CD4-positive, alpha-beta T cell treated with Interleukin-2 at 100 ng/mL for 4 hours (primary cell): ENCODE results near the gene EEF1AKMT3.

Experiments used
- DNase-seq: peaks from one replicate; pipeline ENCODE4 v3.0.0-alpha.2; 2020; ENCODE audit warnings: low spot score

Gene EEF1AKMT3

GRCh38 chr12:57735198-57735855 lies 37.1 kb upstream of the EEF1AKMT3 start:
- no peak for DNase-seq

- DNase-seq = no peak
Measured at GRCh38 chr12:57735952-57736740, 36.3 kb upstream of the EEF1AKMT3 start.

- no peak for DNase-seq
Measured at GRCh38 chr12:57736741-57737466, 35.5 kb upstream of the EEF1AKMT3 start.

DNA sequence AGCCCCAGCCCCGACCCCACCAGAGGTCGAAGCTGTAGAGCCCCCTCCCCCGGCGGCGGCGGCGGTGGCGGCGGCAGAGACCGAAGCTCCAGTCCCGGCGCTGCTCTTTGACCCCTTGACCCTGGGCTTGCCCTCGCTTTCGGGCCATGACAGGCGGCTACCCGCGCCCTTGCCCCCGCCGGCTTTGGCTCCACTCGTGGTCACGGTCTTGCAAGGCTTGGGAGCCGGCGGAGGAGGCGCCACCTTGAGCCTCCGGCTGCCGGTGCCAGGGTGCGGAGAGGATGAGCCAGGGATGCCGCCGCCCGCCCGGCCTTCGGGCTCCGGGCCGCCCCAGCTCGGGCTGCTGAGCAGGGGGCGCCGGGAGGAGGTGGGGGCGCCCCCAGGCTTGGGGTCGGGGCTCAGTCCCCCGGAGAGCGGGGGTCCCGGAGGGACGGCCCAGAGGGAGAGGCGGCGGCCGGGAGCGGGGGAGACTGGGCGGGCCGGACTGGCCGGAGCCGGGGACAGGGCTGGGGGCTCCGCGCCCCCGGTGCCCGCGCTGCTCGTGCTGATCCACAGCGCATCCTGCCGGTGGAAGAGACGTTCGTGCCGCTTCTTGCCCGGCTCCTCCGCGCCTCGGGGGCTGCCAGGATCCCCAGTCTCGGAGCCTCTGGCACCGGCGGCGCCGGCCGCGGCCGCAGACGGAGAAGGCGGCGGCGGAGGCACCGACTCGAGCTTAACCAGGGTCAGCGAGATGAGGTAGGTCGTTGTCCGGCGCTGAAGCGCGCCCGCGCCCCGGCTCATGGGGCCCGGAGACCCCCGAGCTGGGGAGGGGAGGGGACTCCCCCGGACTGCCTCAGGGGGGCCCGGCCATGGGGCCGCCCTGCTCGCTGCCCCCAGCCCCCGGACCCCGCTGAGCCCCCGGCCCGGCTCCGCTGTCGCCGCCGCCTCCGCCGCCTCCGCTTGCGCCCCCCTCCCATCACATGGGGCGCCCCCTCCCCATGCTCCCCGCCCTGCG lies 34.6 kb upstream of the EEF1AKMT3 start:
- DNase-seq = no peak

GRCh38 chr12:57738661-57739237 lies 33.7 kb upstream of the EEF1AKMT3 start, which contains the start of gene AGAP2:
TSS of gene AGAP2 (minus strand) at chr12:57738742. CDS start at chr12:57738246, 496 bp downstream.
- no peak for DNase-seq

- no peak for DNase-seq
Measured at GRCh38 chr12:57739387-57739786, 33.0 kb upstream of the EEF1AKMT3 start.

DNA sequence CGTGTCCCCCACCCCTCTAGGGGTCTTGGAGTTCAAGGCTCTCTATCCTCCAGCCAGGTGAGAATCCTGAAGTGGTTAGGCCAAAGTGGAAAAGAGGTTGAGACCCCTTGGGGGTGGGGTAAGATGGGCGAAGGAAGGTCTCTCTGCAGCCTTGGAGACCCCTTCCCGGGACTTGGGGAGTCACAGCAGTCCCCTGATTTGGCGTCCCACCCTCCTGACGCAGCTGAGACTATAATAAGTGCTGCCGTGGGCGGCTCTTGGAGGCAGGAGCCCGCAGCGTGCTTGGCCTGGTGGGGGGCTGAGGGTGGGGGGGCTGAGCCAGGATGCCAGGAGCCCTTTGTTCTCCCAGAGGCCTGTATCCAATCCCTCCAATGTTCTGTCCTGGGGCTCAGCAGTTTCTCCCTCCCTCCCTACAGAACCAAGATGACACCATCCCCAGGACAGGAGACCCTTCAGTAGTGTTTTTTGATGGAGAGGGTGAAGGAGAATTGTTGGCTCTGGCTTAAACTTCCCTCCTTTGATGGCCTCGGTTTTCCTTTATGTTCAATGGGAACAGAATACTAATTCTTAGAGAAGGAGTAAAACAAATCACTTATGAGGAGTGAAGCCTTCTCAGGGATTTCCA lies 32.4 kb upstream of the EEF1AKMT3 start:
- no peak for DNase-seq

- DNase-seq = peak; percentile 85
Measured at GRCh38 chr12:57740656-57741412, 31.6 kb upstream of the EEF1AKMT3 start.

DNA sequence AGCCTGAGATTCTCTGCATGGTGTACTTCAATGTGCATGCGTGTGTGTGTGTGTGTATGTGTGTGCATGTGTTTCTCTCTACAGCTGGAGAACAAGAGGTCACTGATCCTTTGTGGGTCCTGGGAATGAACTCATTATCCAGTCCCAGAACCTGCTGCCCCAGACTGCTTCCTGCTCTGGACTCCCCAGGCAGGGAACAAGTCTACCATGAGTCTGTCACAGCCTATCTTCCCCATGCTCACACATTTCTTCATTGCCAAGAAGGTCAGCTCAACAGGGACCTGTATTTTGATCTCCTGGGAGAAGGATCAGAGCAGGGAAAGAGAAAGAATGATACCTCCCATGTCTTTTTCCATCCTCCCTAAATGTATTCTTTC lies 31.0 kb upstream of the EEF1AKMT3 start:
- DNase-seq = no peak

GRCh38 chr12:57741844-57742738 lies 30.3 kb upstream of the EEF1AKMT3 start:
- DNase-seq = peak; percentile 86

DNA sequence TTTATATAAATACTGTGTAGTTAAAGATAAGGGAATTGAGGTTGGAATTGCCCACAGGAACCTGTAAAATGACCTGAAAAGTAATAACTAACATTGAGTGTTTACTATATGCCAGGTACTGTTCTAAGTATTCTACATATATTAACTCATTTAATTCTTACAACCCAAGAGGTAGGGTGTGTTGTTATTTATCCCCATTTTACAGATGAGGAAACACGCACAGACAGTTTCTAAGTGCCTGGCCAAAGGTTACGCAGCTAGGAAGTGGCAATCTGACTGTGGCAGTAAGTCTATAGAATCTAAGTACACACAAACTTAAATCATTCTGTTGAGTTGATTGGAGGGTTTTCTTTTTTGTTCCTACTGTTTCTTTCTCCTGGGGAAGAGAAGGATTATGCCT lies 28.6 kb upstream of the EEF1AKMT3 start:
- no peak for DNase-seq

DNA sequence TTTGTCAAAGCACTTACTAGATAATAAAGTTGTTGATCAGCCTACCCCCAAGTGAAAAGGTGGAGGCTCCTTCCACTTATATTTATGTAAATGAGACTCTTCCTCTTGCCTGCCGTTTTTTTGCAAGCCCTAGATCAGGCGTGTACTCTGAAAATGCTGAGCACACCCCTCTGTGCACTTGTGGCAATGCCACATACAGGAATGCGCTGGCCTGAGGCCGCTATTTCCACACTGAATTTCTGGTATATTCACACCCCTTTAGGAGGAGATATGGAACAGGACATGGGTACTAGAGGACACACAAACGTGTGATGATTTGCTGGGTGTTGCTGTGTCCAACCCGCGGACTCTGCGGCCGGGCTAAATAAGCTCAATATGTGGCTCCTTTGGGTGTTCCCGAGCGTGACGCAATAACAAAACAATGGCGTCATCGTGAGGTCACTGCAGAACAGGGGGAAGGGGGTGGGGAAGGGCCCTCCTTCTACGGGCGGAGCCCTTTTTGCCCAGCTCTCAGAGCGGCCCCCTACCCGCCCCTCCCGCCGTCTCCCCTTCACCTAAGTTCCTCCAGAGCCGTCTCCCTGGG lies 28.1 kb upstream of the EEF1AKMT3 start:
- DNase-seq = peak; percentile 70

GRCh38 chr12:57744777-57745484 lies 27.5 kb upstream of the EEF1AKMT3 start, which contains the start of gene TSPAN31:
TSS of gene TSPAN31 (plus strand) at chr12:57745039. CDS start at chr12:57745155, 116 bp downstream.
- DNase-seq = peak; percentile 96

GRCh38 chr12:57745485-57745881 lies 26.9 kb upstream of the EEF1AKMT3 start:
- no peak for DNase-seq

DNA sequence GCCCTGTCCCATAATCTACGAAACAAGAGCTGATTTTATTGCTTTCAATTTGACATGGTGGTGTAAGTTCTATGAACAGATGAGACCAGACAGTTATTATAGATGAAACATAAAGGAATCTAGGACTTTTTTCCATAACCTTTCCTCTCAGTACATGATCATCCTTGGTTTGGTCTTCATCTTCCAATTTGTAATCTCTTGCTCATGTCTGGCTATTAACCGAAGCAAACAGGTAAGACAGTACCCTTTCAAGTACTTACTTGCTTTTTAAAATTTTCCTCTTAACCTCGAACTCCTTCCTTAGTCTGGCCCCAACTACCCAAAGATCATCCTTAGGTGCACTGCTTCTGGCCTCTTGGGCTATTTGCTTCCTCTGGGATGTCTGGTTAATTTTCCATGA lies 26.4 kb upstream of the EEF1AKMT3 start:
- DNase-seq = no peak

GRCh38 chr12:57749061-57749460 lies 23.4 kb upstream of the EEF1AKMT3 start:
- no peak for DNase-seq

DNA sequence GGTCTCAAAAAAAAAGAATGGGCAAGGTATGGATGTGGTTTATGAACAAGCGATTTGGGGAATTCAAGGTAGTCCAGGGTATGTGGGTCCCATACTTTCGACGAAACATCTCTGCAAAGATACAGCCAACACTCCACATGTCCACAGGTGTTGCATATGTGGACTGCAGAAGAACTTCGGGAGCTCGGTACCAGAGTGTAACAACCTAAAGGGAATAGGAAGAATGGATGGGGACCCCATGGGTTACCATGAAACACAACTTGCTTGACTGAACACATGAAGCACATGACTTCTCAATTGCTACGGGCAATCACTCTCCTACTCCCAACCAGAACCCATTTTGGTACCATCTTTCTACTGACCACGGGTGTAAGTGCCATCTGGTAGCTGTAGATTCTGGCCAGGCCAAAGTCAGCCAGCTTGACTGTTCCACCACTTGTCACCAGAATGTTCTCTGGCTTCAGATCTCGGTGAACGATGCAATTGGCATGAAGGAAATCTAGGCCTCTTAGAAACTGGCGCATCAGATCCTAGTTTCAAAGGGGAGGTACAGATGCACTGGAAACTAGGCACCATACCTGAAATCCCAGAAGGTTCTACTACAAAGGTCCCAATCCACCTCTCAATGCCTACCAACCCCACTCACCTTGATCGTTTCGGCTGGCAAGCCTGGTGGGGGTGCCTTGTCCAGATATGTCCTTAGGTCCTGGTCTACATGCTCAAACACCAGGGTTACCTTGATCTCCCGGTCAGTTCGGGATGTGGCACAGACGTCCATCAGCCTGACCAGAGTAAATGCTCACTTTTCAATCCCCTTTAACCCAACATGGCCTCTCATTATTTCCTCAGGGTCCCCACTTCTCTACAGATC lies 21.6 kb upstream of the EEF1AKMT3 start:
- DNase-seq = no peak
